ENCODE results near the gene ARHGEF17.

GRCh38 chr11:73361953-73362776, 54.1 kb downstream of the ARHGEF17 start:
- TF ChIP-seq CTCF (IDR thresholded peaks at IDR 0.05), result no peak
- TF ChIP-seq POLR2A (IDR thresholded peaks at IDR 0.05), result no peak

All from thyroid gland (tissue), 4 donors.